Smooth muscle cell (in vitro differentiated cells): ENCODE results near the gene TXNDC9. TPM values are rescaled to one million over a fixed set of nuclear protein-coding genes. Genes with fewer than 3 reads are reported as not detected.

Experiments used
- DNase-seq: peaks from one replicate; lab custom pipeline; 2025; ENCODE audit not compliant: unreplicated experiment; lab: John Stamatoyannopoulos, UW
- H2AFZ ChIP-seq: fragments of 200-600 bp; sonication (generic); 2 replicates; pipeline ENCODE4 v1.6.0; 2016; ENCODE audit warnings: antibody characterized with exemption, low read depth, mild to moderate bottlenecking
- H3F3A ChIP-seq: fragments of 200-600 bp; sonication (generic); 2 replicates; pipeline ENCODE4 v1.6.0; 2017; ENCODE audit warnings: antibody characterized with exemption, low read depth
- H3K27ac ChIP-seq: fragments of 200-600 bp; sonication (generic); 2 replicates; pipeline ENCODE4 v1.5.1; 2016; ENCODE audit warnings: low read depth, mild to moderate bottlenecking
- H3K27me3 ChIP-seq: fragments of 200-600 bp; sonication (generic); 2 replicates; pipeline ENCODE4 v1.6.1; 2016; ENCODE audit warnings: low read depth, mild to moderate bottlenecking
- H3K36me3 ChIP-seq: fragments of 200-600 bp; sonication (generic); 2 replicates; pipeline ENCODE4 v1.5.1; 2016; ENCODE audit warnings: low read depth
- H3K4me1 ChIP-seq: fragments of 200-600 bp; sonication (generic); 2 replicates; pipeline ENCODE4 v1.5.1; 2016; ENCODE audit warnings: low read depth
- H3K4me2 ChIP-seq: fragments of 200-600 bp; sonication (generic); 2 replicates; pipeline ENCODE4 v1.6.0; 2016; ENCODE audit warnings: mild to moderate bottlenecking
- H3K4me3 ChIP-seq: fragments of 200-600 bp; sonication (generic); 2 replicates; pipeline ENCODE4 v1.5.1; 2016; ENCODE audit warnings: mild to moderate bottlenecking
- H3K79me2 ChIP-seq: fragments of 200-600 bp; sonication (generic); 2 replicates; pipeline ENCODE4 v1.6.0; 2016; ENCODE audit warnings: low read depth, mild to moderate bottlenecking
- H3K9ac ChIP-seq: fragments of 200-600 bp; sonication (generic); 2 replicates; pipeline ENCODE4 v1.6.0; 2016; ENCODE audit warnings: low read depth
- H3K9me3 ChIP-seq: fragments of 200-600 bp; sonication (generic); replicated peaks from 2 replicates; pipeline ENCODE4 v1.5.1; 2016; ENCODE audit warnings: low read depth
- H4K20me1 ChIP-seq: fragments of 200-600 bp; sonication (generic); 2 replicates; pipeline ENCODE4 v1.6.0; 2016; ENCODE audit warnings: low read depth
- WGBS: methylation state at CpG from one replicate; pipeline ENCODE4 v1.1.7; 2016; ENCODE audit warnings: low lambda C conversion rate; 5-methylcytosine and 5-hydroxymethylcytosine counted together
- polyA plus RNA-seq: library from polyadenylated mRNA; unstranded; fragments of >200 nt; fragmentation: Nextera tagmentation; extraction: Ambion mirVana; gene quantifications from 2 replicates; pipeline ENCODE4 v1.2.1, GENCODE V29; 2016
- total RNA-seq: library from RNA; depleted of rRNA; stranded (reverse); fragments of >200 nt; gene quantifications from 2 replicates; pipeline ENCODE4 v1.2.3, GENCODE V29; 2014
- TF ChIP-seq, protein P1 (sequence below): fragments of 200-600 bp; sonication (generic); IDR thresholded peaks from 2 replicates; pipeline ENCODE4 v1.5.1; 2017; ENCODE audit warnings: borderline replicate concordance, mild to moderate bottlenecking, antibody characterized with exemption; ENCODE audit not compliant: insufficient read depth, poor library complexity, severe bottlenecking

TXNDC9 gene, protein sequence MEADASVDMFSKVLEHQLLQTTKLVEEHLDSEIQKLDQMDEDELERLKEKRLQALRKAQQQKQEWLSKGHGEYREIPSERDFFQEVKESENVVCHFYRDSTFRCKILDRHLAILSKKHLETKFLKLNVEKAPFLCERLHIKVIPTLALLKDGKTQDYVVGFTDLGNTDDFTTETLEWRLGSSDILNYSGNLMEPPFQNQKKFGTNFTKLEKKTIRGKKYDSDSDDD
- total RNA-seq (53.8 and 66.5 TPM in 2 replicates), polyA plus RNA-seq (38.0 and 41.2 TPM in 2 replicates)

DNA sequence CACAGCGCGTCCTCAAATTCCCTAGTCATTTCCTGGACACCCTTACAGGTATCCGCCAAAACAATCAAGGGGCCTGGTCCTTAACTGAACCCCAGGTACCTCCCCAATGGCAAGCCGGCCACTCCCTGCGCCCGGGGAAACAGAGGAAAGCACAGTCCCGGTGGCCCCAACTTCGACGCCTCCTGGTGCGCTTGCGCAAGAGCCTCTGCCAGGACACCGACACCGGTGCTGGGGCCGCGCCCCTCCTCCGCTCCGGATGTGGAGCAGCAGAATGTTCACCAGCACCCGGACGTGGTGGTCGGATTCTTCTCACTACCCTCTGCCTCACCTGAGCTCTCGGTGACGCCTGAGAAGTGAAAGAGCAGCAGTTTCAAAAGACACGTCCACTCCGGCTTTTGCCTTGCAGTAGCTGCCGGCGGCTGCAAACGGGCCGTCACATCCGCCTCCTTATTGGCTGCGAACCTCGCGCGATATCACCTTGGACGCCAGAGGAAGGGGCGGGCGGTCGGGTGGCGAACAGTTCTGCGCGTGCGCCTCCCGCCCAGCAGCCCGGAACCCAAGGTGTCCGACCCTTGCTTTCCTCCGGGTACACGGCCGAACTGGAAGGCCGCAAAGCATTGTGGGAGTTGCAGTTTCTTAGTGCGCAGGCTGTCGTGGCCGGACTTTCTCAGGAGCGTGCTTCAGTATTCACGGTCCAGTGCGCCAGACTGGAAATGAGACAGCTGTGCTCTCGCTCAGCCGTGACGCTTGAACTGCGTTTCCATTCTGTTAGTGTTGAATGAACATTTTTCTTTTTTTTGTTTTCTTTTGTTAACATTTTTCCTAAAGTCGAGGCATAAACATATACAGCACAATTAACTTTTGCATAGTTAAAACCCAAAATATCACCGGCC is at the start of gene TXNDC9:
Gene TXNDC9 (minus strand): TSS at position 423 of the 893 bp plus-strand sequence. CDS start 3,123 bp downstream, outside the sequence.
- Histone ChIP-seq H3K36me3 (peaks cover 6% of the 10 kb centered on the region), H3K9ac (peak within 1 kb of the TSS; percentile 91), H3K4me1 (peaks cover 18% of the 10 kb centered on the region), H3K79me2 (peaks cover 79% of the 10 kb centered on the region), H3F3A (no peaks in the 10 kb centered on the region), H3K27me3 (no peaks in the 10 kb centered on the region), H3K4me3 (peak within 1 kb of the TSS; percentile 71), H4K20me1 (peaks cover 41% of the 10 kb centered on the region), H3K4me2 (peak within 1 kb of the TSS; percentile 96), H2AFZ (peak within 1 kb of the TSS; percentile 95), H3K9me3 (no peaks in the 10 kb centered on the region), H3K27ac (peak within 1 kb of the TSS; percentile 87)
- TF ChIP-seq, protein P1, sequence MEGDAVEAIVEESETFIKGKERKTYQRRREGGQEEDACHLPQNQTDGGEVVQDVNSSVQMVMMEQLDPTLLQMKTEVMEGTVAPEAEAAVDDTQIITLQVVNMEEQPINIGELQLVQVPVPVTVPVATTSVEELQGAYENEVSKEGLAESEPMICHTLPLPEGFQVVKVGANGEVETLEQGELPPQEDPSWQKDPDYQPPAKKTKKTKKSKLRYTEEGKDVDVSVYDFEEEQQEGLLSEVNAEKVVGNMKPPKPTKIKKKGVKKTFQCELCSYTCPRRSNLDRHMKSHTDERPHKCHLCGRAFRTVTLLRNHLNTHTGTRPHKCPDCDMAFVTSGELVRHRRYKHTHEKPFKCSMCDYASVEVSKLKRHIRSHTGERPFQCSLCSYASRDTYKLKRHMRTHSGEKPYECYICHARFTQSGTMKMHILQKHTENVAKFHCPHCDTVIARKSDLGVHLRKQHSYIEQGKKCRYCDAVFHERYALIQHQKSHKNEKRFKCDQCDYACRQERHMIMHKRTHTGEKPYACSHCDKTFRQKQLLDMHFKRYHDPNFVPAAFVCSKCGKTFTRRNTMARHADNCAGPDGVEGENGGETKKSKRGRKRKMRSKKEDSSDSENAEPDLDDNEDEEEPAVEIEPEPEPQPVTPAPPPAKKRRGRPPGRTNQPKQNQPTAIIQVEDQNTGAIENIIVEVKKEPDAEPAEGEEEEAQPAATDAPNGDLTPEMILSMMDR = no peak
- under 1% methylated on average over 60 of the region's 60 CpGs for WGBS
- peak; percentile 91 for DNase-seq

DNA sequence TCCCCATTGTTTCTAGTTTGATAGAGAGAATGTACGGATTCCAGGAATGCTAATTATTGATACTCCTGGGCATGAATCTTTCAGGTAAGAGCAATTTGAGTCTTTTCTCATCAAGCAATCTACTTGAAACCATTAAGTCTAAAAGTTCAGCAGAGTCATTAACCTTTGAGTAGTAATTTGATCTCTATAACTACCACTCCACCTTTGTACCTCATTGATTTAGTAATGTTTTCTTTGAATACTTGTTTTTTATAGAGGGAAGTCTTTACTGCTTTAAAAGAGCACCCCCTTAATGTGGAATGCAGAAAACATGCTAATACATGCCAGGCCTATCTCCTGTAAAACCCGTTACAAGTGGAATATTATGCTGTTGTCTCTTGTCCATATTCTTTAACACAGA is 46.0 kb upstream of the TXNDC9 start:
- TF ChIP-seq, protein P1 = no peak
- no peak overlapping the region for H3K27ac ChIP-seq
- H3F3A ChIP-seq = no peaks in the 10 kb centered on the region
- DNase-seq = no peak
- 98% methylated on average over 2 of the region's 2 CpGs for WGBS
- H3K9me3 ChIP-seq = no peaks in the 10 kb centered on the region
- no peak overlapping the region for H3K4me2 ChIP-seq
- H3K27me3 ChIP-seq = no peaks in the 10 kb centered on the region
- H2AFZ ChIP-seq = no peak overlapping the region
- no peak overlapping the region for H3K4me3 ChIP-seq
- H3K36me3 ChIP-seq = peaks cover 45% of the 10 kb centered on the region
- no peak overlapping the region for H3K9ac ChIP-seq
- H3K4me1 ChIP-seq = no peaks in the 10 kb centered on the region
- no peaks in the 10 kb centered on the region for H3K79me2 ChIP-seq
- no peaks in the 10 kb centered on the region for H4K20me1 ChIP-seq

DNA sequence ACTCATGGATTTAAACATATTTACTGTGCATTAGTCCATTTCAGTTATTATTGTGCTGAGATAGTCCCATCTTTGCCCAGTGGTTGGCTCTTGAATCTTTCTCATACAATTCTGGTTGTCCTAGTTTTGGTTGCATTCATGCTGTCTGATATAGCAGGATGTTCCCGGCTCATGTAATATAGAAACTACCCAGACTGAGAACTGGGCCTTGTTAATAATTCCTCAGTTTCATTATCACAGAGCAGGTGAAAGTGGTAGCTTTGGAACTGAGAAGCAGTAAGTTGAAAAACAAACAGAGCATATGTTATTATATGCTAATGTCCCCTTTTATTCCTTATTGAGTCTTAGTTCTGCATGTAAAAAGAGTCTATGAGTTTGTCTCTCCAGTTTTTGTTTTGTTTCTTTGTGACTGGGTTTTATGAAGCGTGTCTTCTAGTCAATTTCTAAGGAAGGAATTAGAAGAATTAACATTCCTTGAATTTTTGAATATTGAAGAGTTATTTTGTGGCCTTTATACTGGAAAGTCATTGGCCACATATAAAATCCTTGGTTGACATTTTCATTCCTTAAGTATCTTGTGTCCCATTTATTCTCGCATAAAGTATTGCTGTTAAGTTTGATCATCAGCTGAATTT is 44.4 kb upstream of the TXNDC9 start:
- H3K4me3 ChIP-seq = no peak overlapping the region
- H3K4me2 ChIP-seq = no peak overlapping the region
- DNase-seq = no peak
- H3K36me3 ChIP-seq = peaks cover 47% of the 10 kb centered on the region
- no peaks in the 10 kb centered on the region for H3F3A ChIP-seq
- TF ChIP-seq, protein P1 = no peak
- no peaks in the 10 kb centered on the region for H3K27me3 ChIP-seq
- peaks cover 3% of the 10 kb centered on the region for H3K79me2 ChIP-seq
- no peak overlapping the region for H3K27ac ChIP-seq
- no peak overlapping the region for H2AFZ ChIP-seq
- no peaks in the 10 kb centered on the region for H3K9me3 ChIP-seq
- H4K20me1 ChIP-seq = no peaks in the 10 kb centered on the region
- H3K9ac ChIP-seq = no peak overlapping the region
- 94% methylated on average over 3 of the region's 3 CpGs for WGBS
- no peaks in the 10 kb centered on the region for H3K4me1 ChIP-seq
